ACC112 (cell line): ENCODE data around the gene PBX1.

Experiments
- H2AFZ ChIP-seq: fragments of 200-600 bp; sonication (generic); one replicate; pipeline ENCODE4 v1.6.0; 2017; ENCODE audit warnings: antibody characterized with exemption, low read length; ENCODE audit not compliant: unreplicated experiment
- H3K27ac ChIP-seq: fragments of 200-600 bp; sonication (generic); 2 replicates; pipeline ENCODE4 v1.5.1; 2014; ENCODE audit warnings: low read depth, mild to moderate bottlenecking, antibody characterized with exemption, low read length, moderate library complexity
- H3K27me3 ChIP-seq: fragments of 200-600 bp; sonication (generic); 2 replicates; pipeline ENCODE4 v1.6.1; 2014; ENCODE audit warnings: mild to moderate bottlenecking, antibody characterized with exemption, low read length, moderate library complexity, mixed read lengths; ENCODE audit not compliant: insufficient read depth
- H3K36me3 ChIP-seq: fragments of 200-600 bp; sonication (generic); 2 replicates; pipeline ENCODE4 v1.6.1; 2016; ENCODE audit warnings: mild to moderate bottlenecking, antibody characterized with exemption, low read length, moderate library complexity, mixed read lengths; ENCODE audit not compliant: insufficient read depth
- H3K4me1 ChIP-seq: fragments of 200-600 bp; sonication (generic); one replicate; pipeline ENCODE4 v1.6.1; 2016; ENCODE audit warnings: low read length, mixed read lengths; ENCODE audit not compliant: insufficient read depth, unreplicated experiment, control insufficient read depth
- H3K4me3 ChIP-seq: fragments of 200-600 bp; sonication (generic); 2 replicates; pipeline ENCODE4 v1.5.1; 2014; ENCODE audit warnings: mild to moderate bottlenecking, low read depth, low read length
- H3K79me2 ChIP-seq: fragments of 200-600 bp; sonication (generic); one replicate; pipeline ENCODE4 v1.6.0; 2016; ENCODE audit warnings: low read length; ENCODE audit not compliant: control insufficient read depth, unreplicated experiment, insufficient read depth

Gene PBX1

DNA sequence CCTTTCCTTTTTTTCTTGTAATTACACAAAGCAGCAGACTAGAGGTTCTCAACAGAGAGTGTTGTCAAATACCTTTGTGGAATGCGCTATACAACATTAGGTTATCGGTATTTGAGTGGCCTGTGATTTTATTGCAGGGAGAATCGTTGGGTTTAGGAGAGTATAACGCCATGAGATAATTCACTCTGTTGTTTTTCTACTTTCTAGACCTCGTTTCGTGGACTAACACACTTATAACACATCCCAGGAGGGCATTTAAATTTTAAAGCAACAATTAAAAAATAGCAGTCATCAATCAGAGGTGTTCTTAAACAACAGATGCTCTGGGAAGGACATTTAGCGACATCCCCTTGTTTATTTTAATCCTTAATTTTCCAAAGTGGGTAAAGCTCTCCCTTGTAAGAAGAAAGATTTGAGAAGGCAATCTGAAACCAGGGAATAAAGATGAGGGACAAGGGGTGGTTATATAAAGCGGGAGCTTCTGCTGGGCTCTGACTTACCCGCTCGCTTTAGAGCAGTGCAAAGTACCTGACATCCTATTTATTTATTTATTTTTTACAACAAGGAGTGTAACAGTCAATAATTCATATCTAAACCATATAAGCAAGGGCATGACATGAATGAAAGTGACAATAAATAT, 4.9 kb downstream of the PBX1 start:
- H3K4me1 ChIP-seq = peaks cover 4% of the 10 kb centered on the region
- H3K36me3 ChIP-seq = no peaks in the 10 kb centered on the region
- H2AFZ ChIP-seq = no peak overlapping the region
- peak overlapping the region; percentile 89 for H3K4me3 ChIP-seq
- peaks cover 38% of the 10 kb centered on the region for H3K79me2 ChIP-seq
- no peaks in the 10 kb centered on the region for H3K27me3 ChIP-seq
- H3K27ac ChIP-seq = no peak overlapping the region

DNA sequence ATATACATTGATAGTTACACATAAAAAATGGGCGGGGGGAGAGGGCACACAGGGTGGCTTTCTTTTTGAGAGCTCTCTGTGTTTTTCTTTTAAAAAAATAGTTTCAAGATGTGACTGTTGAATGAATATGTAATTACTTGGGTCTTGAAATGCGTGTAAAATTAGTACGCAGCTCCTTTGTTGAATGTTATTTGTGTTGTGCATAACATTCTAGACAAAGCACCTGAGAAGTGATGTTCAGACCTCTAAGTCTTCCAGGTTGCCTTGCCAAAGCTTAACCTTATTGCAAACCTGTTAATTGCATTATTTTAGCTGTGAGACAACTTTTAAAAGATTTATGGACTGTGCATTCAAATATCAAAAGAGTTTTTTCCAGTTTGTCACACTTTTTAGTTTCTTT, 5.4 kb downstream of the PBX1 start:
- no peaks in the 10 kb centered on the region for H3K36me3 ChIP-seq
- H3K4me3 ChIP-seq = peak overlapping the region; percentile 89
- H3K27ac ChIP-seq = no peak overlapping the region
- no peak overlapping the region for H2AFZ ChIP-seq
- H3K4me1 ChIP-seq = peaks cover 4% of the 10 kb centered on the region
- H3K79me2 ChIP-seq = peaks cover 38% of the 10 kb centered on the region
- no peaks in the 10 kb centered on the region for H3K27me3 ChIP-seq

DNA sequence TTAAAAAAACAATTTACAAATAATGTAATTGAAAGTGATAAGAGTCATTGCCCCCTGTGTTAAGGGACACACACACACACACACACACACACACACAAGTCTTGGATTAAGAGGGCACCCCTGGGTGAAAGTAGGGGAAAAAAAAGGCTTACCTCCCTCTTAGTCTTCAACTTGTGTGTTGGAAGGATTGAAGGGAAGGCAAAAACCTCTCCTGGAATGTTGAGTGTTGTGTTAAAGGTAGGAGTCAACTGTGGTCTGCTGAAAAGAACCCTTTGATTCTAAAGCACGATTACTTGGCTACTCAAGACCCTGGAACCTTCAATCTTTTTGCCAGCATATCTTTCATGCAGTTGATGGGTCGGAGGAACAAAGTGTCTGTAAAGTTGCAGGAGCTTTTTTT, 6.4 kb downstream of the PBX1 start:
- no peak overlapping the region for H3K27ac ChIP-seq
- H3K36me3 ChIP-seq = no peaks in the 10 kb centered on the region
- H2AFZ ChIP-seq = no peak overlapping the region
- H3K27me3 ChIP-seq = no peaks in the 10 kb centered on the region
- H3K4me3 ChIP-seq = no peak overlapping the region
- peaks cover 4% of the 10 kb centered on the region for H3K4me1 ChIP-seq
- peaks cover 32% of the 10 kb centered on the region for H3K79me2 ChIP-seq

DNA sequence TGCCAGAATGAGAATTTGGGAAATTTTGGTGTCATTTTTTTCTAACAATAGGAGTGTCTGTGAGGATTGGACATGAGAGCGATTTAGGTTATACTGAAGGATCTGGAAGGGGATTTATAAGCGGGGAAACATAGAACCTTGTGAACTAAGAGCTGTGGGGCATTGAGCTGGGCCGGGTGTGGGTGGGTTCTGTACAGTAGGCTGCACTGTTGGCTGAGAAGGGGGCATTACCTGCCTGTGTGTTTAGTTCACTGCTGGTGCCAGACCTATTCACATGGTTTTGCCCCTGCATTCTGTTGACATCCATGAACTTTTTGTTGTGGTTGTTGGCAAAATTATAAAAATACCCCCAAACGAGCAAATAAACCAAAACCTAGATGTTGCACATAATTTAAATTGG, 8.8 kb downstream of the PBX1 start:
- Histone ChIP-seq H3K4me3 (no peak overlapping the region), H3K79me2 (peaks cover 16% of the 10 kb centered on the region), H3K27me3 (no peaks in the 10 kb centered on the region), H3K27ac (no peak overlapping the region), H3K36me3 (peaks cover 5% of the 10 kb centered on the region), H3K4me1 (peaks cover 4% of the 10 kb centered on the region), H2AFZ (no peak overlapping the region)

DNA sequence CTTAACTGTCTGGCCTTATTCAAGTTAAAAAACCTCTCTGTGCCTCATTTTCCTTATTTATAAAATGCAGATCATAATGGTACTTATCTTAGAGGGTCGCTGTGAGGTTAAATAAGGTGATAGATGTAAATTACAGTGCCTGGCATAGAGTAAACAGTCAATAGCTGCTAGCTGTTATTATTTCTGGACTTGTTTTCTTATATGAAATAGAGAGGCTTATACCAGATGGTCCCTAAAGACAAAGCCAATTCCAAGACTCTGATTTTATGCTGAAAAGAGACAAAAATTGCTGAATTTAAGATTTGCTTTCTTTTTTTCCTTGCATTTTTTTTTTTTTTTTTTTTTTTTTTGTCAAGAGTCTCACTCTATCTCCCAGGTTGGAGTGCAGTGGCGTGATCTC, 10.3 kb downstream of the PBX1 start:
- H2AFZ ChIP-seq = no peak overlapping the region
- no peak overlapping the region for H3K4me3 ChIP-seq
- peaks cover 3% of the 10 kb centered on the region for H3K4me1 ChIP-seq
- peaks cover 5% of the 10 kb centered on the region for H3K36me3 ChIP-seq
- H3K79me2 ChIP-seq = peaks cover 9% of the 10 kb centered on the region
- no peak overlapping the region for H3K27ac ChIP-seq
- no peaks in the 10 kb centered on the region for H3K27me3 ChIP-seq

DNA sequence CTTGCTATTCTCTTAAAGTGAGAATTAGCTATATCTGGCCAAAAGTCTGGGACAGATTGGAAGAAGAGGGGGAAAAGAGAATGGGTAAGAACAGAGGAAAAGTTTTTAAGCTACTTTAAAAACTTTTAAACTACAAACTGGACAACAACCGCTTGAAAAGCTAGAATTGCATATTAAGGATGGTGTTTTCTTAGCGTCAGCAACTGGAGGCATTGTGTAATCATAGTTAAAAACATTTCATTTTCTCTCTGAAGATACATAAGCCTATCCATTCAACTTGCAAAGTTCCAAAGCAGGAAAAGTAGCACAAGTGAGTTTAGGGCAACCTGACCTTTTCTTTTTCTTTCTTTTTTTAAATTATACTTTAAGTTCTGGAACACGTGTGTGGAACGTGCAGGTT, 10.9 kb downstream of the PBX1 start:
- Histone ChIP-seq H3K4me3 (no peak overlapping the region), H3K27ac (no peak overlapping the region), H3K36me3 (peaks cover 5% of the 10 kb centered on the region), H3K4me1 (no peaks in the 10 kb centered on the region), H3K27me3 (no peaks in the 10 kb centered on the region), H3K79me2 (peaks cover 6% of the 10 kb centered on the region), H2AFZ (no peak overlapping the region)

DNA sequence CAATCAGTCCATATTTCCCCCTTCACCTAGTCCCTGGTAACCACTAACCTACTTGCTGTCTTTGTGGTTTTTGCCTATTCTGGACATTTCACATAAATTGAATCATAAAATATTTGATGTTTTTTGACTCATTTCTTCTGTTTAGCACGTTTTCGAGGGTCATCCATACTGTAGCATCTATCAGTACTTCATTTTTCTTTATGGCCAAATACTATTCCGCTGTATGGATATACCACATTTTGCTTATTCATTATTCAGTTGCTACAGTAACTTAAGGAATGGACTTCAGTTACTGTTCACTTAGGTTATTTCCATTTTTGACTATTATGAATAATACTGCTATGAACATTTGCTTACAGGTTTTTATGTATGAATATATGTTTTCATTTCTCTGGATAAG, 12.3 kb downstream of the PBX1 start:
- peaks cover 5% of the 10 kb centered on the region for H3K36me3 ChIP-seq
- no peak overlapping the region for H2AFZ ChIP-seq
- no peak overlapping the region for H3K4me3 ChIP-seq
- no peak overlapping the region for H3K27ac ChIP-seq
- H3K27me3 ChIP-seq = no peaks in the 10 kb centered on the region
- H3K4me1 ChIP-seq = no peaks in the 10 kb centered on the region
- peaks cover 6% of the 10 kb centered on the region for H3K79me2 ChIP-seq

DNA sequence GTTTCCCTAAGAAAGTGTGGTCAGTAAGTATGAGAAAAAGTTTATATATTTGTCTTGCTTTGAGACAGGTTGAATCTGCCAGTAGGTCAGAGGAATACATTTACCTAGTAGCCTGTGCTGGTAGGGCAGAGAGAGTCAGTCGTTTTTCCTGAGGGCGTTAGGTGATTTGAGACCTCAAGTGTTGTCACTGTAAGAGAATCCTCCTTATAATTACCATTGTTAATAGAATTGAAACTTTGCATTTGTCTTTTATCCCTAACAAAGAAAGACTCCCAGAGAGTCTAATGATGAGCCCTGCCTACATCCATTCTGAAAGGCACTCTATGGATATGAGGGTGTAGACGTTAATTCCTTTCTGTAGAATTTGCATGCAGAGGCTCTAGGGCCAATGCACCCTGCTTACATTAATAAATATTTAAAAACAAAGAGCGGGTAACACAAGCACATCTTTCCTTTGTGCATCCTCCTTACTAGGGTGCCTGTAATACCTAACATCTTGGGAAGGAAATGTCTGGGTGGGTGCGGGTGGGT, 16.4 kb downstream of the PBX1 start:
- Histone ChIP-seq H3K4me3 (no peak overlapping the region), H2AFZ (no peak overlapping the region), H3K79me2 (peaks cover 6% of the 10 kb centered on the region), H3K27ac (no peak overlapping the region), H3K4me1 (peaks cover 15% of the 10 kb centered on the region), H3K36me3 (peaks cover 10% of the 10 kb centered on the region), H3K27me3 (no peaks in the 10 kb centered on the region)

DNA sequence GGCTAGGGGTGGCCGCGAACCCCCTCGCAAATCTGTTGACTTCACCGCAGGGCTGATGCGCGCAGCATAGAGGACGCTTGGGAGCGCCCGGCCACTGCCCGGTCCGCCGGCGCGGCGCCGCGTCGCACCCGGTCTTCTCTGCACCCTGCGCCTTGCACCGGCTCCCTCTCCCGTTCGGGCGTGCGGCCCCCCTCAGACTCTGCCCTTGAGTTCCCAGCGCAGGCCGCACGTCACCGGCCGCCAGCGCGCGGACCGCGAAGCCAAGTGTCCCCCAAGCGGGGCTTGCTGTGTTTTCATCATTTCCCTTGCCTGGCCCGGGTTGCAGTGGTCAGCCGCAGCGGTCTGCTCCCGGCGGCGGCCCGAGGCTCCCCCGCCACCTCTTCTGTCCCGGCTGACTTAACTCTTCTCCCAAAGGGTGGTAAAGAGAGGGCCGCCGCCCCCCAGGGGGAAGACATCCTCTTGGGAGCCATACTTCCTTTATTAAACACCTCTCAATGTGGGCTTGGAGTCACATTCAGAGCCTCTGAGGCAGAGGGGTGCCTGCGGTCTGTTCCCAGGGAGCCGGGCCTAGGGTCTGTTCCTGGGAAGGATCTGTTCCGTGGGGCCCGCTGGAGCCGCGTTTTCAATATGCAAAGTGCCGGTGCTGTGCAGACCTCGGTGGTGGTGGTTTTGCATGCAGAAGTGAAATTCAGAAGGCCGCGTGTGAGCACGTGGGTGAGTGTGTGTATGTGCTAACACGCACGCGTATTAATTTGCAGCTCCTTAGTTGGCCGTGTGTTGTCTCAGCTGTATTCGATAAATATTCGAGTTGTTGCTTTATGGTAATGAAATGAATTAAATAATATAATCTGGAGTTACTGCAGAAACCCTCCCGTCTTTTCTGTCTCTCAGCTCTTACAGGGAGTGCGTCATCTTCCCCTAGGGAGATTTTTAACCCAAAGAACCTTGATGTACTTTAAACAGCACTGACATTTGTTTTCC, 17.6 kb downstream of the PBX1 start:
- Histone ChIP-seq H3K4me1 (peaks cover 15% of the 10 kb centered on the region), H3K79me2 (peaks cover 3% of the 10 kb centered on the region), H3K27me3 (no peaks in the 10 kb centered on the region), H3K4me3 (peak overlapping the region; percentile 79), H3K36me3 (0 out of 2 replicates have a peak, but pooled peaks cover 5% of the 10 kb centered on the region), H2AFZ (peak overlapping the region; percentile 60), H3K27ac (peak overlapping the region; percentile 74)

DNA sequence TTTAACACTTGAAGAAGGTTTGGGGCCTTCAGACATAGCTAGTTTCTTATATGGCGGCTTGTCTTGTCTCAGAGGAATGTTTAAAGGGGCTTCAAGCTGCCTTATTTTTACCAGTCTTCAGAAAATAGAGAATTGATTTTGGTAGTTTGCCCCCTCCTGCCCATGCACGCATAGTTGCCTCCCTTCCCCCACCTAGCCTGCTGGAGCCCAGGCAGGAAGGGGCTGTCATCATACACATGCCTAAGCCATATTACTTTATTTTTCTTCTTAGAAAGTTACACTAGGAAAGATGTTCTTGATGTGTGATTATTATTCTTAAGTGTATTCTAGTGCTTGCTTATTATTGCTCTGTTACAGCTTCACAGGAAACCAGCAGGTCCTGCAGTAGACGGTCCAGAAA, 18.3 kb downstream of the PBX1 start:
- H3K79me2 ChIP-seq = no peaks in the 10 kb centered on the region
- H3K27ac ChIP-seq = peak overlapping the region; percentile 74
- H3K36me3 ChIP-seq = 0 out of 2 replicates have a peak, but pooled peaks cover 5% of the 10 kb centered on the region
- peak overlapping the region; percentile 79 for H3K4me3 ChIP-seq
- H3K4me1 ChIP-seq = peaks cover 15% of the 10 kb centered on the region
- peak overlapping the region; percentile 38 for H2AFZ ChIP-seq
- no peaks in the 10 kb centered on the region for H3K27me3 ChIP-seq
